Mesodermal cell (in vitro differentiated cells): ENCODE results near the gene CCDC187.

Source experiments
- H3K27ac ChIP-seq: 2 replicates; pipeline ENCODE4 v1.7.0; 2013; ENCODE audit warnings: mild to moderate bottlenecking, low read depth, low read length, moderate library complexity; ENCODE audit not compliant: severe bottlenecking
- H3K36me3 ChIP-seq: 2 replicates; pipeline ENCODE4 v1.7.1; 2013; ENCODE audit warnings: mild to moderate bottlenecking, low read length, moderate library complexity; ENCODE audit not compliant: control insufficient read depth, insufficient read depth
- H3K4me1 ChIP-seq: one replicate; pipeline ENCODE4 v1.7.1; 2013; ENCODE audit warnings: mild to moderate bottlenecking, low read length; ENCODE audit not compliant: insufficient read depth, control insufficient read depth, poor library complexity, severe bottlenecking
- H3K4me3 ChIP-seq: 2 replicates; pipeline ENCODE4 v1.7.0; 2013; ENCODE audit warnings: low read length, control low read depth, mild to moderate bottlenecking; ENCODE audit not compliant: insufficient read depth, poor library complexity, severe bottlenecking; ENCODE audit errors: extremely low read depth
- H3K9me3 ChIP-seq: 2 replicates; pipeline ENCODE4 v1.7.1; 2013; ENCODE audit warnings: mild to moderate bottlenecking, low read length, moderate library complexity; ENCODE audit not compliant: control insufficient read depth
- WGBS, 2 experiments: methylation state at CpG; one replicate each; pipeline ENCODE4 v1.1.5; 2013; ENCODE audit warnings: missing lambda C conversion rate in 2 of 2; ENCODE audit not compliant: insufficient coverage in 2 of 2; 5-methylcytosine and 5-hydroxymethylcytosine counted together

Gene CCDC187

DNA sequence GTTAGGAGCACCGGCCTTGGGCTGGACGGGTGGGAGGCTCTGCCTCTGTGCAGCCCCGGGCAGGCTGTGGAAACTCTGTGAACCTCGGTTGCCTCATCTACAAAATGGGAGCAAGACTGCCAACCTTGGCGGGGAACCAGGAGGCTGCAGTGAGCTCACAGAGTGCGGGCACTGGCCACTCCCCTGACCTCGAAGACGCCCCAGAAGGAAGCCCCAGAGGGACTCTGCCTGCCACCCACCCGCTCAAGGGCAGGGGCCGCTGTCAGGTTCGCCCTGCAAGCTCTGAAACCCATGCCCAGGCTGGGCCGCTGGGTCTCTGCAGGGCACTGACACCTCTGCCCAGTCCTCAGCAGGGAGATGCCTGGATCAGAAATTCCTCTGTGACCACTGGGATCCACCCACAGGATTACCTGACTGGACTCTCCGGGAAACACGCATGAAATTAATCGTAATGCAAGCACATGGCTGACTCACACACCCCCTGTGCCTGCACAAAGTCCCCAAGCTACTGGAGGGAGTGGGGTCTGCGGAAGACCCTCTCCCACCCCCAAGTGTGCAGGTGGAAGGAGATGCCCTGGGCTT is 7.4 kb downstream of the CCDC187 start:
- Histone ChIP-seq H3K4me3 (no peak overlapping the region), H3K27ac (no peak overlapping the region), H3K9me3 (no peaks in the 10 kb centered on the region), H3K4me1 (no peaks in the 10 kb centered on the region), H3K36me3 (no peaks in the 10 kb centered on the region)
- WGBS, 2 experiments, result 86 to 90% methylated on average over 12 to 16 of the region's 16 CpGs

DNA sequence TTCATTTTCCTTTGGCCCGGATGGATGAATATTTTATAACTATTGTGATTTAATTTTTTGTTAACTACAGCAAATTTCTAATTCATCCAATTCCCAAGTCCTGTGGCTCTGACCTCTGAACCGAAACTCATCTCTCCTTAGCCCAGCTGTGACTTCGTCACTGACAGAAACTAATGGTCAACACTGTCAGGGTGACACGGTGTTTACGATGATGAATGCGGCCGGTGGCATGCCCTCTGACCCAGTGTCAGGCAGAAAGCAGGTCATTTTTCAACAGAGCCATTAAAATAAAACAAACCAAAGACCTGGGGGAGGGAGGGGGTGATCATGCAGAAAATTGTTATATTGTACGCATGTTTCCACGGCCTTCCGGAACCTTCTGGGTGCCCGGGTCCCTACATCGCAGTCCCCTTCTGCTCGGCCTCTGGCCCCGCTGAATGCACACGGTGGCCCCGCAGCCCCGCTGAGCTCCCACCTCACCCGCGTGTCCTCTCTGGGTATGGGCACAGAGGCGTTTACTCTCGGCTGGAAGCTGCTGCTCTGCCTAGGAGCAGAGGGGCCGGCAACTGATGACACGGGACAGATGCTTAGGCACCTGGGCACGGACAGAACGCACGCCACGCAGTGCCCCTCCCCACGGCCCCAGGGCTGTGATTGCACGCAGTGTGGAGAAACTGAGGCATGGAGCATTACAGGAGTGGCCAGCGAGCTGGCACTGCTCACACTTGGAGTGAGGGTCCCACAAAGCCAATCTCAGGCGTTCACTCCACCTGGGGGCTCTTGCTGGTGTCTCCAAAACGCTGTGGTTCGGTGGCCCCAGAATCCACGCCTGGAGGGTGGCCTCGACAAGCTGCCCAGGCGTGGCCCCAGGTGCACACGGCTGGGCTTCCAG is 8.1 kb downstream of the CCDC187 start:
- no peak overlapping the region for H3K27ac ChIP-seq
- WGBS, 2 experiments, result 85 to 86% methylated on average over 31 to 36 of the region's 37 CpGs
- no peak overlapping the region for H3K4me3 ChIP-seq
- H3K9me3 ChIP-seq, result no peaks in the 10 kb centered on the region
- H3K4me1 ChIP-seq, result no peaks in the 10 kb centered on the region
- H3K36me3 ChIP-seq, result no peaks in the 10 kb centered on the region

DNA sequence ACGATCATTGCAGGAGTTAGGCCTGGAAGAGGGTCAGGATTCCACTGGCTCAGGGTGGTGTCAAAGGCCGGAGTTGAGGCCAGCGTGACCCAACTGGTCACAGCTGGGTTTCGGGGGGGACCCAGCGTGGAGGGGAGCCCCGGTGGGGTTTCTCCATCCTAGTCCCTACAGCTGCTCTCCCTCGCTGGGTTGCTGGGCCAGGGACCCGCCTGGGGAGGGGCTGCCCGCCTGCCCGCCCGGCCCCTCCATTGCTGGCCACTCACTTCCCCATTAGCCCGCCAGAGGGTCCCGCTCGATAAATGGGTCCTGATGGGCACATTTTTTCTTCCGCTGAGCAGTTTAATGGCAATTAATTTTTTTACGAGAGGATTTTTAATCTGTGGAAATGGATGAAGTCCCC is 8.8 kb downstream of the CCDC187 start:
- Histone ChIP-seq H3K4me1 (no peaks in the 10 kb centered on the region), H3K9me3 (no peaks in the 10 kb centered on the region), H3K27ac (no peak overlapping the region), H3K4me3 (no peak overlapping the region), H3K36me3 (no peaks in the 10 kb centered on the region)
- WGBS, 2 experiments, result 93 to 95% methylated on average over 10 to 11 of the region's 16 CpGs

DNA sequence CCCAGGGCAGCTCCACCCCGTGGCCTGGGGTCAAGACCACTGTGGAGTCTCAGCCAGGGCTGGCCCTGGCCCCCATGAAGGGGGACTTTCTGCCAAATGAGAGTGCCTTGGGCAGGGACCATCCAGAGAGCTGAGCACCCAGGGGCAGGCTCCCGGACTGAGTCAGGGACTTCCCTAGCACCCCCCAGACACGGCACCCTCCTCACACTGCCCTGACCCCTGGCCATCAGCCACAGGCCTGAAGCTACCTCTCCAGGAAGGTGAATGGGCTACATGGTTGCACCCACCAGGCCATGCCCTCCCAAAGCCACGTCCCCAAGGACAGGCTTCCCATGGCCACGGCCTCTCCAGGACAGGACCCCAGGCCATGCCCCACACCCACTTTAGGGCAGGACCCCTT is 9.5 kb downstream of the CCDC187 start:
- no peak overlapping the region for H3K4me3 ChIP-seq
- no peaks in the 10 kb centered on the region for H3K36me3 ChIP-seq
- H3K4me1 ChIP-seq, result no peaks in the 10 kb centered on the region
- H3K27ac ChIP-seq, result no peak overlapping the region
- 89 to 91% methylated on average over 4 to 5 of the region's 5 CpGs for WGBS, 2 experiments
- no peaks in the 10 kb centered on the region for H3K9me3 ChIP-seq

DNA sequence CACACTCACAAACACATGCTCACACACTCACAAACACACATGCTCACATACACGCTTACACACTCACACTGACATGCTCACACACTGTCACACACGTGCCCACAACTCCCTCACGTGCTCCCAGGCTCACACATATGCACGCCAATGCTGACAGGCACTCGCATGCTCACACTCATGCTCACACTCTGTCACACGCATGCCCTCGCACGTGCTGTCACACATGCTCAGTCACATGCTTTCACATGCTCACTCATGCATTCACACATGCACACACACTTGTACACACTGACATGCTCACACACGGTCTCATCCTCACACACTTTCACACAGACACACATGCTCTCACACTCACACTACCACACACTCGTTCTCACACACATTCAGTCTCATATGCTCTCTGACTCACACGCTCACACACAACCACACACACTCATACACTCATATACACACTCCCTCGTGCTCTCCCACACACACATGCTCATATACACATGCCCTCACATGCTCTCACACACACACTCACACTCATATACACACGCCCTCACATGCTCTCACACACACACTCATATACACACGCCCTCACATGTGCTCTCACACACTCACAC is 10.3 kb downstream of the CCDC187 start:
- peaks cover 4% of the 10 kb centered on the region for H3K4me1 ChIP-seq
- H3K9me3 ChIP-seq, result no peaks in the 10 kb centered on the region
- H3K4me3 ChIP-seq, result no peak overlapping the region
- H3K36me3 ChIP-seq, result no peaks in the 10 kb centered on the region
- H3K27ac ChIP-seq, result no peak overlapping the region
- WGBS, 2 experiments, result 84 to 89% methylated on average over 14 of the region's 14 CpGs

DNA sequence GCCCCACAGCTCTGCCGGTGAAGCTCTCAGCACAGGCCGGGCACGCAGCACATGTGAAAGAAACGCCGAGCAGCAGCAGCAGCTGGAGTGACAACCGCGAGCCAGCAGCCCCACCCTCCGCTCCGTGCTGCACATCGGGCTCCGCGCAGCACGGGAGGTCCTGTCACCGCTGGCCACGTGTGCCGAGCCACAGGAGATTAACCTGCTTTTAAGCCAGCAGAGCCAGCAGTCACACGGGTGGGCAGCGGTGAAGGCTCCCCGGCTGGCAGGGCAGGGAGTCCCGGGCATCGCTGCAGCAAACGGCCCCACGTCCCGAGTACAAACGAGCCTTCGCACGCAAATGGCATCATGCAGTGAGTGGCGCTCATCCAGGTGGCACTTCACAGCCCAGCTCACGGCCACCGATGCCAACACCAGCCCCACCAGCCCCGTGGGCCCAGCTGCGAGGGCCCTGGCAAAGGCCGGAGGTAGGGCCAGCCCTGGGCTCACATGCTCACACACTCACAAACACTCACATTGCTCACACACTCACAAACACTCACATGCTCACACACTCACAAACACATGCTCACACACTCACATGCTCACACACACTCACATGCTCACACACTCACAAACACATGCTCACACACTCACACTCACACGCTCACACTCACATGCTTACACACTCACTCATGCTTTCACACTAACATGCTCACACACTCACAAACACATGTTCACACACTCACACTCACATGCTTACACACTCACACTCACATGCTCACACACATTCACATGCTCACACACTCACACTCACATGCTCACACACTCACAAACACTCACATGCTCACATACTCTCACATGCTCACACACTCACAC is 11.1 kb downstream of the CCDC187 start:
- Histone ChIP-seq H3K9me3 (no peaks in the 10 kb centered on the region), H3K4me1 (peaks cover 10% of the 10 kb centered on the region), H3K36me3 (no peaks in the 10 kb centered on the region), H3K4me3 (no peak overlapping the region), H3K27ac (no peak overlapping the region)
- 94 to 95% methylated on average over 34 of the region's 34 CpGs for WGBS, 2 experiments

DNA sequence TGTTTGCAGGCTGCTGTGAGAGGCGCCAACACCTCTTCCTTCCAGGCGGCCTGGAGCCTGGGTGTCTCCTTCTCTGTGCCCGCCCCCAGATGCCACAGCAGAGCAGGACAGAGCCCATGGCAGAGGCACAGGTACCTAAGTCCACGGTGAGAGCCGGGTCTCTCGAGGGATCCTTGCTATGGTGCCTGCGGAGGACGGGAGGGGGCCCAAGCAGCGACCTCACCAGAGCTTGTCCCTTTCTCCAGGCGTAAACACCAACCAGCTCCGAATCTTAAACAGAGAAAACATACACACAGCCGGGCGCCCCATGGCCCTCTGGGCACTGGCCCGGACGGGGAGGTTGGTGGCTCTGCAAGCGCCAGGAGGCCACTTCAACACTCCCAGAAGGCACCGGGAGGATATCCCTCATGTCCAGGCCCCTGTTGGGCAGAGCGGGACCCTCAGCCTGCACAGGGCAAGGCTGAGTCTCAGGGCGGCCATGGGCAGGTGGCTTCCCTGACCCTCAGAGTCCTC is 11.8 kb downstream of the CCDC187 start:
- Histone ChIP-seq H3K36me3 (no peaks in the 10 kb centered on the region), H3K9me3 (no peaks in the 10 kb centered on the region), H3K27ac (no peak overlapping the region), H3K4me3 (no peak overlapping the region), H3K4me1 (peaks cover 14% of the 10 kb centered on the region)
- WGBS, 2 experiments, result 92 to 96% methylated on average over 17 to 18 of the region's 19 CpGs

DNA sequence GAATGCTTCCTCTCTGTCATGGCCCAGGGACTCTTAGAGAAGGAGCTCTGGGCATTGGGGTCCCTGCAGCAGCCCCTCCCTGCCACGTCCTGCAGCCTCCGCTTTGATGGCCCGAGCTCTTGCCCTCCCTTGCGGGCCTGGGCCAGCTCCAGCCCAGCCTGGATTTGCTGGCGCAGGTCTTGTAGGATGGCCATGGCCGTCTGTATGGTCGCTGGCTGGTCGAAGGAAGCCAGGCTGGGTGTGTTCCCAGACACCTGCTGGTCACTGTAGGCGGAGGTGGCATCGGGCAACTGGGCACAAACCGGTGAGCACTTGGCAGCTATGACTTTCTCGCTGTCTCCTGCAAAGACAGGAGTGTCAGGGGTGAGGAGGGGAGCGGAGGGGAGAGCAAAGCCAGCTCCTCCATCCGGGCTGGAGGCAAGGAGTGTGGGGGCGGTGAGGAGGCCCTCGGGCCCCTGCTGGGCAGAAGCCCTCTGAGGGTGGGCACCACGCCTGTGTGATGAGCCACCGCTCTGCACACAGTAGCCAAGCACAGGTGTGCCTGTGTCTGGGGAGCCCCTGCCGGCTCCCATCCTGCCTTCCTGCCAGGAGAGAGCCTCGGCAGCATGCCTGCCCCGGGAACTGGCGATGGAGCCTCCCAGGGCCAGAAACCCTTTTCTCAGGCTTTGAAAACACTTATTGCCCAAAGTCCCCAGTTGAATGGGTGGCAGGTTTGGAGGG is 12.4 kb downstream of the CCDC187 start:
- no peak overlapping the region for H3K4me3 ChIP-seq
- no peak overlapping the region for H3K27ac ChIP-seq
- H3K9me3 ChIP-seq, result no peaks in the 10 kb centered on the region
- WGBS, 2 experiments, result 83 to 89% methylated on average over 19 to 22 of the region's 22 CpGs
- no peaks in the 10 kb centered on the region for H3K36me3 ChIP-seq
- H3K4me1 ChIP-seq, result peaks cover 14% of the 10 kb centered on the region

DNA sequence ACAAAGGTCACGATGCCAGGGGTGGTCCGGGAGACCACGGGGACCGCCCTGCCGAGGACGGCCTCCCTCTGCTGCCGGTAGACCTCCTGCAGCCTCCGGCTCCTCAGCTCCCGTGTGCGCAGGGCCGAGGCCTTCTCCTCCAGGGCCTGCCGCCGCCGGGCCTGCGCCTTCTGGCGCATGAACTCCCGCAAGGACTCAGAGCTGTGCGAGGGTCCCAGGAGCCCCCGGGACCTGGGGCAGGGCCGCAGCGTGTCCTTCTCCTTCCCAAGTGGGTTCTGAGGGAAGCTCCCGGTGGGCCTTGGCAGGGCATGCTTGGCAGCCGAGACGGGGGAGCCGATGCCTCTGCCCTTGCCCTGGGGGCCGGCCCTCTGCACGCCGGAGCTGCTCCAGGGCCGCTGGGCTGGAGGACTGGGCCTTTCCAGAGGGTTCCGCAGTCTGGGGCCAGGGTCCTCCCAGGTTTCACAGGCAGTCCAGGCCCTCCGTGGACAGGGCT is 13.3 kb downstream of the CCDC187 start:
- Histone ChIP-seq H3K27ac (no peak overlapping the region), H3K9me3 (no peaks in the 10 kb centered on the region), H3K36me3 (no peaks in the 10 kb centered on the region), H3K4me1 (peaks cover 14% of the 10 kb centered on the region), H3K4me3 (no peak overlapping the region)
- 92 to 96% methylated on average over 26 to 27 of the region's 31 CpGs for WGBS, 2 experiments
